ENCODE results near the gene TNS2. TPM values are rescaled to one million over a fixed set of nuclear protein-coding genes. Genes with fewer than 3 reads are reported as not detected.

TNS2 gene
- total and polyA plus RNA-seq, 2 of the 13 experiments (the other 11 are each of a cell fraction or from before 2014, with no cell fraction given): 8.9 to 20.4 TPM

- peak; percentile 99 for TF ChIP-seq NFYB (CRISPR knock-in tag; IDR thresholded peaks at IDR 0.05)
- peak; percentile 41 for TF ChIP-seq MED8 (CRISPR knock-in tag; IDR thresholded peaks at IDR 0.05; ENCODE audit: insufficient replicate concordance)
- TF ChIP-seq ELF1 (CRISPR knock-in tag; IDR thresholded peaks at IDR 0.05): peak; percentile 91
- TF ChIP-seq, protein P1, sequence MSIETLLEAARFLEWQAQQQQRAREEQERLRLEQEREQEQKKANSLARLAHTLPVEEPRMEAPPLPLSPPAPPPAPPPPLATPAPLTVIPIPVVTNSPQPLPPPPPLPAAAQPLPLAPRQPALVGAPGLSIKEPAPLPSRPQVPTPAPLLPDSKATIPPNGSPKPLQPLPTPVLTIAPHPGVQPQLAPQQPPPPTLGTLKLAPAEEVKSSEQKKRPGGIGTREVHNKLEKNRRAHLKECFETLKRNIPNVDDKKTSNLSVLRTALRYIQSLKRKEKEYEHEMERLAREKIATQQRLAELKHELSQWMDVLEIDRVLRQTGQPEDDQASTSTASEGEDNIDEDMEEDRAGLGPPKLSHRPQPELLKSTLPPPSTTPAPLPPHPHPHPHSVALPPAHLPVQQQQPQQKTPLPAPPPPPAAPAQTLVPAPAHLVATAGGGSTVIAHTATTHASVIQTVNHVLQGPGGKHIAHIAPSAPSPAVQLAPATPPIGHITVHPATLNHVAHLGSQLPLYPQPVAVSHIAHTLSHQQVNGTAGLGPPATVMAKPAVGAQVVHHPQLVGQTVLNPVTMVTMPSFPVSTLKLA (IDR thresholded peaks at IDR 0.05): no peak
- no peak for TF ChIP-seq ZZZ3 (CRISPR knock-in tag; IDR thresholded peaks at IDR 0.05; ENCODE audit: borderline replicate concordance)
- peak; percentile 77 for TF ChIP-seq SAP130 (CRISPR knock-in tag; IDR thresholded peaks at IDR 0.05; ENCODE audit: low read depth)
- TF ChIP-seq ZNF30 (CRISPR knock-in tag; IDR thresholded peaks at IDR 0.05): no peak
- TF ChIP-seq, protein P2, sequence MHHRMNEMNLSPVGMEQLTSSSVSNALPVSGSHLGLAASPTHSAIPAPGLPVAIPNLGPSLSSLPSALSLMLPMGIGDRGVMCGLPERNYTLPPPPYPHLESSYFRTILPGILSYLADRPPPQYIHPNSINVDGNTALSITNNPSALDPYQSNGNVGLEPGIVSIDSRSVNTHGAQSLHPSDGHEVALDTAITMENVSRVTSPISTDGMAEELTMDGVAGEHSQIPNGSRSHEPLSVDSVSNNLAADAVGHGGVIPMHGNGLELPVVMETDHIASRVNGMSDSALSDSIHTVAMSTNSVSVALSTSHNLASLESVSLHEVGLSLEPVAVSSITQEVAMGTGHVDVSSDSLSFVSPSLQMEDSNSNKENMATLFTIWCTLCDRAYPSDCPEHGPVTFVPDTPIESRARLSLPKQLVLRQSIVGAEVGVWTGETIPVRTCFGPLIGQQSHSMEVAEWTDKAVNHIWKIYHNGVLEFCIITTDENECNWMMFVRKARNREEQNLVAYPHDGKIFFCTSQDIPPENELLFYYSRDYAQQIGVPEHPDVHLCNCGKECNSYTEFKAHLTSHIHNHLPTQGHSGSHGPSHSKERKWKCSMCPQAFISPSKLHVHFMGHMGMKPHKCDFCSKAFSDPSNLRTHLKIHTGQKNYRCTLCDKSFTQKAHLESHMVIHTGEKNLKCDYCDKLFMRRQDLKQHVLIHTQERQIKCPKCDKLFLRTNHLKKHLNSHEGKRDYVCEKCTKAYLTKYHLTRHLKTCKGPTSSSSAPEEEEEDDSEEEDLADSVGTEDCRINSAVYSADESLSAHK (CRISPR knock-in tag; IDR thresholded peaks at IDR 0.05; ENCODE audit: borderline replicate concordance): no peak
- TF ChIP-seq, protein P3, sequence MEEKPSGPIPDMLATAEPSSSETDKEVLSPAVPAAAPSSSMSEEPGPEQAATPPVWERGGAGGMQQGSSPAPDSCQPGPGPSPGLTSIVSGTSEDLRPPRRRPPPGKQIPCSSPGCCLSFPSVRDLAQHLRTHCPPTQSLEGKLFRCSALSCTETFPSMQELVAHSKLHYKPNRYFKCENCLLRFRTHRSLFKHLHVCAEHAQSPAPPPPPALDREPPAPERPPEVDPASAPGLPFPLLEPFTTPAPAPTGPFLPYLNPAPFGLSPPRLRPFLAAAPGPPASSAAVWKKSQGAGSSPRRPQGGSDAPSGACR (CRISPR knock-in tag; IDR thresholded peaks at IDR 0.05): no peak
- no peak for TF ChIP-seq ZNF143 (CRISPR knock-in tag; IDR thresholded peaks at IDR 0.05)
- no peak for TF ChIP-seq NFKBIZ (CRISPR knock-in tag; IDR thresholded peaks at IDR 0.05)
- TF ChIP-seq ZNF549 (CRISPR knock-in tag; IDR thresholded peaks at IDR 0.05): no peak
- TF ChIP-seq CENPT (CRISPR knock-in tag; IDR thresholded peaks at IDR 0.05; ENCODE audit: low read depth): no peak
- TF ChIP-seq MXD3 (CRISPR knock-in tag; IDR thresholded peaks at IDR 0.05): peak; percentile 51; the same call in 1 of the 2 replicates
- TF ChIP-seq ZNF570 (CRISPR knock-in tag; IDR thresholded peaks at IDR 0.05; ENCODE audit: borderline replicate concordance): no peak
- TF ChIP-seq, protein P4, sequence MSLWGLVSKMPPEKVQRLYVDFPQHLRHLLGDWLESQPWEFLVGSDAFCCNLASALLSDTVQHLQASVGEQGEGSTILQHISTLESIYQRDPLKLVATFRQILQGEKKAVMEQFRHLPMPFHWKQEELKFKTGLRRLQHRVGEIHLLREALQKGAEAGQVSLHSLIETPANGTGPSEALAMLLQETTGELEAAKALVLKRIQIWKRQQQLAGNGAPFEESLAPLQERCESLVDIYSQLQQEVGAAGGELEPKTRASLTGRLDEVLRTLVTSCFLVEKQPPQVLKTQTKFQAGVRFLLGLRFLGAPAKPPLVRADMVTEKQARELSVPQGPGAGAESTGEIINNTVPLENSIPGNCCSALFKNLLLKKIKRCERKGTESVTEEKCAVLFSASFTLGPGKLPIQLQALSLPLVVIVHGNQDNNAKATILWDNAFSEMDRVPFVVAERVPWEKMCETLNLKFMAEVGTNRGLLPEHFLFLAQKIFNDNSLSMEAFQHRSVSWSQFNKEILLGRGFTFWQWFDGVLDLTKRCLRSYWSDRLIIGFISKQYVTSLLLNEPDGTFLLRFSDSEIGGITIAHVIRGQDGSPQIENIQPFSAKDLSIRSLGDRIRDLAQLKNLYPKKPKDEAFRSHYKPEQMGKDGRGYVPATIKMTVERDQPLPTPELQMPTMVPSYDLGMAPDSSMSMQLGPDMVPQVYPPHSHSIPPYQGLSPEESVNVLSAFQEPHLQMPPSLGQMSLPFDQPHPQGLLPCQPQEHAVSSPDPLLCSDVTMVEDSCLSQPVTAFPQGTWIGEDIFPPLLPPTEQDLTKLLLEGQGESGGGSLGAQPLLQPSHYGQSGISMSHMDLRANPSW (CRISPR knock-in tag; IDR thresholded peaks at IDR 0.05; ENCODE audit: borderline replicate concordance): peak; percentile 63; the same call in 1 of the 2 replicates
- TF ChIP-seq, protein P5, sequence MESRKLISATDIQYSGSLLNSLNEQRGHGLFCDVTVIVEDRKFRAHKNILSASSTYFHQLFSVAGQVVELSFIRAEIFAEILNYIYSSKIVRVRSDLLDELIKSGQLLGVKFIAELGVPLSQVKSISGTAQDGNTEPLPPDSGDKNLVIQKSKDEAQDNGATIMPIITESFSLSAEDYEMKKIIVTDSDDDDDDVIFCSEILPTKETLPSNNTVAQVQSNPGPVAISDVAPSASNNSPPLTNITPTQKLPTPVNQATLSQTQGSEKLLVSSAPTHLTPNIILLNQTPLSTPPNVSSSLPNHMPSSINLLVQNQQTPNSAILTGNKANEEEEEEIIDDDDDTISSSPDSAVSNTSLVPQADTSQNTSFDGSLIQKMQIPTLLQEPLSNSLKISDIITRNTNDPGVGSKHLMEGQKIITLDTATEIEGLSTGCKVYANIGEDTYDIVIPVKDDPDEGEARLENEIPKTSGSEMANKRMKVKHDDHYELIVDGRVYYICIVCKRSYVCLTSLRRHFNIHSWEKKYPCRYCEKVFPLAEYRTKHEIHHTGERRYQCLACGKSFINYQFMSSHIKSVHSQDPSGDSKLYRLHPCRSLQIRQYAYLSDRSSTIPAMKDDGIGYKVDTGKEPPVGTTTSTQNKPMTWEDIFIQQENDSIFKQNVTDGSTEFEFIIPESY (CRISPR knock-in tag; IDR thresholded peaks at IDR 0.05): 0 out of 2 replicates have a peak, but pooled peaks have one; percentile 9
- no peak for TF ChIP-seq ATM (IDR thresholded peaks at IDR 0.05; ENCODE audit: borderline replicate concordance)
- TF ChIP-seq ZFP36L1 (CRISPR knock-in tag; IDR thresholded peaks at IDR 0.05): 0 out of 2 replicates have a peak, but pooled peaks have one; percentile 14
Measured at GRCh38 chr12:53079226-53080117, 29.6 kb downstream of the TNS2 start, which contains the start of gene SPRYD3 (continued).

All from HepG2 (cell line).